CD4-positive, alpha-beta T cell (primary cell): ENCODE results near the gene ZNG1C. TPM values are rescaled to one million over a fixed set of nuclear protein-coding genes. Genes with fewer than 3 reads are reported as not detected.
"Not testable (repeated sequence)": the region's sequence is repeated elsewhere in the genome, so short reads cannot be mapped to it uniquely, and the experiment has no call there.

ENCODE experiments used
- ATAC-seq: fragments of 200-7000 bp; cut with Tn5 transposase; one replicate; pipeline ENCODE4 v1.10.0; 2022; ENCODE audit warnings: mild to moderate bottlenecking; ENCODE audit not compliant: poor library complexity
- CTCF ChIA-PET: fragments of 350-600 bp; sonication (Branson Sonifier 250); formaldehyde crosslinking; loops from one replicate; lab custom pipeline; 2021; ENCODE audit warnings: antibody characterized with exemption, inconsistent platforms; lab: Charles Lee
- POLR2A ChIA-PET: fragments of 350-600 bp; sonication (Branson Sonifier 250); formaldehyde crosslinking; loops from one replicate; lab custom pipeline; 2021; ENCODE audit warnings: antibody characterized with exemption, inconsistent platforms; lab: Charles Lee
- DNase-seq, 14 experiments: peaks; one replicate each; pipeline ENCODE4 v3.0.0-alpha.2; 2013 to 2020; ENCODE audit warnings: mixed read lengths in 2 of 14
- H3K27ac ChIP-seq, 2 donors: one replicate each; pipeline versions ENCODE4 v1.5.1 to v1.7.0; 2013; ENCODE audit warnings: low read length in 2 of 2, low read depth in 1 of 2, mild to moderate bottlenecking in 1 of 2
- H3K27me3 ChIP-seq, 2 experiments: 1 replicate in 1 of 2; 2 replicates in 1 of 2; pipeline versions ENCODE4 v1.6.1 to v1.7.0; 2013; ENCODE audit warnings: low read length in 2 of 2, control low read depth in 1 of 2, mild to moderate bottlenecking in 1 of 2, moderate library complexity in 1 of 2; ENCODE audit not compliant: insufficient read depth in 2 of 2, control insufficient read depth in 1 of 2
- H3K36me3 ChIP-seq: one replicate; pipeline ENCODE4 v1.6.1; 2013; ENCODE audit warnings: low read length, control low read depth; ENCODE audit not compliant: insufficient read depth
- H3K4me1 ChIP-seq: one replicate; pipeline ENCODE4 v1.6.1; 2013; ENCODE audit warnings: low read length, control low read depth; ENCODE audit not compliant: insufficient read depth
- H3K4me3 ChIP-seq: one replicate; pipeline ENCODE4 v1.5.1; 2013; ENCODE audit warnings: mild to moderate bottlenecking, low read length, moderate library complexity
- H3K9me3 ChIP-seq, 2 experiments: 1 replicate in 1 of 2; 2 replicates in 1 of 2; pipeline versions ENCODE4 v1.6.1 to v1.7.0; 2013; ENCODE audit warnings: low read length in 2 of 2, mild to moderate bottlenecking in 2 of 2, control low read depth in 1 of 2, moderate library complexity in 1 of 2; ENCODE audit not compliant: control insufficient read depth in 1 of 2, insufficient read depth in 1 of 2
- H3K27ac Mint-ChIP-seq: one replicate; pipeline ENCODE4 v1.8.0; 2020; ENCODE audit warnings: mixed read lengths
- H3K27me3 Mint-ChIP-seq: one replicate; pipeline ENCODE4 v1.8.0; 2021; ENCODE audit warnings: mixed read lengths
- H3K36me3 Mint-ChIP-seq: one replicate; pipeline ENCODE4 v1.8.0; 2021; ENCODE audit warnings: low read depth, mixed read lengths
- H3K4me1 Mint-ChIP-seq: one replicate; pipeline ENCODE4 v1.8.0; 2021; ENCODE audit warnings: low read depth, mixed read lengths
- H3K4me3 Mint-ChIP-seq: one replicate; pipeline ENCODE4 v1.8.0; 2020; ENCODE audit warnings: mild to moderate bottlenecking, mixed read lengths
- H3K9me3 Mint-ChIP-seq: one replicate; pipeline ENCODE4 v1.8.0; 2020; ENCODE audit warnings: mixed read lengths
- intact Hi-C, 2 experiments: fragments of 100-400 bp; cut with DNase I in 1 of 2; cut with micrococcal nuclease in 1 of 2; formaldehyde crosslinking; loops; one replicate each; pipeline versions ENCODE4 v1.15.1 to v1.9.0; 2023 to 2025; cut with DNase I, micrococcal nuclease
- polyA plus RNA-seq, 2 donors: library from polyadenylated mRNA; unstranded; fragments of 120-200 nt; gene quantifications; one replicate each; pipeline ENCODE4 v1.2.1, GENCODE V29; 2013
- total RNA-seq, 174 experiments: library from RNA in 2 of 174; stranded (reverse) in 2 of 174; gene quantifications; one replicate each; pipeline ENCODE4 v1.2.3 and lab custom pipeline; 2021 to 2026

The ZNG1C gene
- total RNA-seq = 10 to 100 TPM; 27.6 to 29.7 TPM
- polyA plus RNA-seq (2013, experiment 1 of 2) = 29.9 TPM
- polyA plus RNA-seq (2013, experiment 2 of 2) = 28.6 TPM
- total RNA-seq (lab: John Stamatoyannopoulos, UW) = 0.92 to 5.6 (median 3.0) reads per million in 172 experiments

GRCh38 chr9:68241683-68242082 lies at the start of gene ZNG1C:
ZNG1C (plus strand) TSS chr9:68241983; CDS start chr9:68242032, 49 bp downstream.
- H3K9me3 Mint-ChIP-seq, H3K4me1 Mint-ChIP-seq, H3K9me3 ChIP-seq, DNase-seq, H3K27me3 Mint-ChIP-seq, H3K36me3 Mint-ChIP-seq, H3K27ac Mint-ChIP-seq, H3K4me3 ChIP-seq, ATAC-seq, H3K4me3 Mint-ChIP-seq, H3K4me1 ChIP-seq, CTCF ChIA-PET, H3K27ac ChIP-seq, H3K27me3 ChIP-seq, POLR2A ChIA-PET, intact Hi-C loops, H3K36me3 ChIP-seq: not testable (repeated sequence)

- H3K4me3 ChIP-seq, H3K4me3 Mint-ChIP-seq, POLR2A ChIA-PET, H3K27ac ChIP-seq, H3K9me3 ChIP-seq, H3K4me1 Mint-ChIP-seq, H3K27me3 Mint-ChIP-seq, H3K36me3 Mint-ChIP-seq, intact Hi-C loops, H3K27me3 ChIP-seq, ATAC-seq, H3K36me3 ChIP-seq, H3K9me3 Mint-ChIP-seq, DNase-seq, CTCF ChIA-PET, H3K4me1 ChIP-seq, H3K27ac Mint-ChIP-seq: not testable (repeated sequence)
These were observed 654 bp downstream of the ZNG1C start for GRCh38 chr9:68242437-68242836.

- CTCF ChIA-PET, H3K4me3 ChIP-seq, H3K27ac Mint-ChIP-seq, H3K27ac ChIP-seq, intact Hi-C loops, H3K9me3 ChIP-seq, H3K9me3 Mint-ChIP-seq, H3K36me3 Mint-ChIP-seq, ATAC-seq, H3K4me1 Mint-ChIP-seq, H3K27me3 ChIP-seq, POLR2A ChIA-PET, H3K27me3 Mint-ChIP-seq, H3K36me3 ChIP-seq, H3K4me3 Mint-ChIP-seq, H3K4me1 ChIP-seq: not testable (repeated sequence)
- DNase-seq = peak in 1 of 14 experiments; percentile 2
These were observed 39.3 kb downstream of the ZNG1C start for GRCh38 chr9:68281041-68281440.

- intact Hi-C loops, POLR2A ChIA-PET, H3K9me3 Mint-ChIP-seq, H3K9me3 ChIP-seq, H3K27me3 ChIP-seq, CTCF ChIA-PET, H3K27me3 Mint-ChIP-seq, H3K36me3 Mint-ChIP-seq, DNase-seq, H3K4me3 Mint-ChIP-seq, H3K27ac ChIP-seq, H3K4me1 ChIP-seq, H3K27ac Mint-ChIP-seq, H3K4me1 Mint-ChIP-seq, ATAC-seq, H3K36me3 ChIP-seq, H3K4me3 ChIP-seq: not testable (repeated sequence)
These were observed 60.8 kb downstream of the ZNG1C start, which contains the start of gene FOXD4L3 for GRCh38 chr9:68302567-68302966. FOXD4L3 (plus strand) TSS chr9:68302867; CDS start chr9:68302952, 85 bp downstream.

- H3K9me3 Mint-ChIP-seq, H3K27ac Mint-ChIP-seq, H3K27me3 Mint-ChIP-seq, H3K36me3 ChIP-seq, H3K9me3 ChIP-seq, ATAC-seq, POLR2A ChIA-PET, intact Hi-C loops, H3K4me1 Mint-ChIP-seq, H3K4me3 ChIP-seq, H3K27ac ChIP-seq, DNase-seq, H3K36me3 Mint-ChIP-seq, H3K4me1 ChIP-seq, CTCF ChIA-PET, H3K4me3 Mint-ChIP-seq, H3K27me3 ChIP-seq: not testable (repeated sequence)
These were observed 62.0 kb downstream of the ZNG1C start for GRCh38 chr9:68303771-68304170.

- H3K27ac ChIP-seq, H3K9me3 ChIP-seq, H3K27ac Mint-ChIP-seq, H3K4me1 ChIP-seq, intact Hi-C loops, H3K4me3 Mint-ChIP-seq, H3K9me3 Mint-ChIP-seq, DNase-seq, POLR2A ChIA-PET, CTCF ChIA-PET, H3K4me1 Mint-ChIP-seq, ATAC-seq, H3K36me3 ChIP-seq, H3K36me3 Mint-ChIP-seq, H3K4me3 ChIP-seq, H3K27me3 ChIP-seq, H3K27me3 Mint-ChIP-seq: not testable (repeated sequence)
These were observed 62.4 kb downstream of the ZNG1C start for GRCh38 chr9:68304212-68304611.

- H3K36me3 Mint-ChIP-seq, H3K4me1 Mint-ChIP-seq, CTCF ChIA-PET, ATAC-seq, H3K9me3 ChIP-seq, H3K27ac ChIP-seq, H3K4me3 ChIP-seq, H3K36me3 ChIP-seq, H3K27me3 Mint-ChIP-seq, intact Hi-C loops, H3K4me1 ChIP-seq, H3K4me3 Mint-ChIP-seq, POLR2A ChIA-PET, H3K27me3 ChIP-seq, DNase-seq, H3K9me3 Mint-ChIP-seq, H3K27ac Mint-ChIP-seq: not testable (repeated sequence)
These were observed 63.0 kb downstream of the ZNG1C start for GRCh38 chr9:68304777-68305176.
